Fibroblast of villous mesenchyme (primary cell): ENCODE measurements around the gene DAZL. TPM values are rescaled to one million over a fixed set of nuclear protein-coding genes. Genes with fewer than 3 reads are reported as not detected.

Experiments
- DNase-seq: peaks from one replicate; pipeline ENCODE4 v3.0.0-alpha.2; 2010; ENCODE audit warnings: low read depth
- H3K4me3 ChIP-seq: 2 replicates; pipeline ENCODE4 v1.5.1; 2011; ENCODE audit warnings: low read depth, mild to moderate bottlenecking, low read length
- CTCF ChIP-seq: IDR thresholded peaks from 2 replicates; pipeline ENCODE4 v1.5.1; 2012; ENCODE audit warnings: low read depth, mild to moderate bottlenecking, low read length; ENCODE audit not compliant: insufficient read depth
- total RNA-seq: library from RNA; depleted of rRNA; stranded (reverse); fragments of >200 nt; gene quantifications from 2 replicates; pipeline ENCODE4 v1.2.3, GENCODE V29; 2012

Gene DAZL
- total RNA-seq, 1 donor = not detected

GRCh38 chr3:16599694-16600093 is 5.5 kb downstream of the DAZL start:
- no peak for TF ChIP-seq CTCF
- H3K4me3 ChIP-seq = no peak overlapping the region
- no peak for DNase-seq

- no peak for DNase-seq
- no peak overlapping the region for H3K4me3 ChIP-seq
- no peak for TF ChIP-seq CTCF
These were observed 8.7 kb downstream of the DAZL start for GRCh38 chr3:16596352-16597032.

GRCh38 chr3:16595778-16596177 is 9.4 kb downstream of the DAZL start:
- no peak overlapping the region for H3K4me3 ChIP-seq
- TF ChIP-seq CTCF = no peak
- no peak for DNase-seq

GRCh38 chr3:16589867-16590624 is 15.2 kb downstream of the DAZL start:
- no peak overlapping the region for H3K4me3 ChIP-seq
- no peak for DNase-seq
- no peak for TF ChIP-seq CTCF

- no peak for DNase-seq
- no peak for TF ChIP-seq CTCF
- H3K4me3 ChIP-seq = no peak overlapping the region
These were observed 16.1 kb downstream of the DAZL start for GRCh38 chr3:16589120-16589519.

- DNase-seq = peak; percentile 24
- TF ChIP-seq CTCF = no peak
- H3K4me3 ChIP-seq = no peak overlapping the region
These were observed 17.6 kb downstream of the DAZL start for GRCh38 chr3:16587681-16588060.
